GM19468 (cell line): Measurements from ENCODE around the gene KPNA1.

Source experiments
- ATAC-seq: cut with Tn5 transposase; IDR thresholded peaks from one replicate; pipeline ENCODE4 v1.9.1; 2021; ENCODE audit warnings: mild to moderate bottlenecking, moderate library complexity, moderate number of reproducible peaks; ENCODE audit not compliant: unreplicated experiment; ENCODE audit errors: extremely low read depth

The KPNA1 gene

DNA sequence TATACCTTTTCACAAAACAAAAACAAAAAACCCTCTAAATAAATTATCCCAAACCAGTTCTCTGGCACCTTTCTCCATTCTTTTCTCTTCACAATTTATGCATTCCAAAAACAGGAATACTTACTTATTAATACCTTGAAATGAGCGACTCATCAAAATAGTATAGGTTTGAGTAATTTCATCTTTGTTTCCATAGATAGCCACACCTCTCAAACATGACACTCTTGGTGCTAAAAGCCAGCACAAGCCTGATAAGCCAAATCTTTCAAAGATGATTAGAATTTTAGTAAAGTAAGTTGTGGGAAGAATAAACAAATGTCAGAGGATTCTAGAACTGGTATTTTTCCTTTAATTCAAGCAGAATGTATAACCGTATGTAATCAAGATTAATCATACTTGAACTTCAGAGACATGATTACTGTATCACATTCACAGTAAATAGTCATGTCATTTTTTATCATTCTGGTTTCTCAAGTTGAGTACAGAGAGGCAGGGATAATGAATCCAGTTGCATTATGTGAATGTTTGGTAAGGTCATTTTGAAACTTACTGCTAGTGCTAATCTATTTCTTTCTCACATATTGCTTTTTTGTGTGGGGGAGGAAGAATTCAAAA is 86.8 kb downstream of the KPNA1 start:
- ATAC-seq = no peak

DNA sequence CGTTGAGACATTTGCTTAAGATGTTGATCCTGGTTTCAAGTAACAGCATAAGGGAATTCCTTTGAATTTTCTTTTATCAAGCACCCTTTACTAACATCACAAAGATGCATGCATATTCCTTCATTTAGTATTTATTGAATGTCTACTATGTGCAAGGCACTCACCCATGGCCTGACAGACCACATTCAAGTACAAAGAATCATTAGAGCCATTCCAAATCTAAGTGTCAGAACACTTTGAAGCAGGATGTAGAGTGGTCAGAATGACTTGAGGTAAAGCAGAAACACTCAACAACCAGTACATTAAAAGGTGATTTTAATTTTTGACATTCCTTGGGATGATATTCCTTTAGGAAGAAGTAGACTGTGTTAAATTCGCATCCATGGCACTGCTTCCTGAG is 92.9 kb downstream of the KPNA1 start:
- ATAC-seq = no peak

DNA sequence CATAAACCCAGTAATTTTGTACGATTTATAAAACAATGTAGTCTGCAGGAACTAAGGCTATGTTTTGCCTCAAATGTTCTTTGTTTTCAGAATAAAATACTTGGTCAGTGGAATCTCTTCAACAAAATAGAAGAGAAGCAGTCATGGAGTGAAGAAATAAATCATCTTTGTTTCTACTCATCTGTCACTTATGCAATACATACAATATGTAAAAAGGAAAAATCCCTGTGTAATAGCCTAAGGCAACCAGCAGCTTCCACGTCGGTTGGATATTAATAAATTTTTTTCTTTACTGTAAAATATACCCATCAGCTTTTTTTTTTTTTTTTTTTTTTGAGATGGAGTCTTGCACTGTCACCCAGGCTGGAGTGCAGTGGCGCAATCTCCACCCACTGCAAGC is 93.6 kb downstream of the KPNA1 start:
- no peak for ATAC-seq

DNA sequence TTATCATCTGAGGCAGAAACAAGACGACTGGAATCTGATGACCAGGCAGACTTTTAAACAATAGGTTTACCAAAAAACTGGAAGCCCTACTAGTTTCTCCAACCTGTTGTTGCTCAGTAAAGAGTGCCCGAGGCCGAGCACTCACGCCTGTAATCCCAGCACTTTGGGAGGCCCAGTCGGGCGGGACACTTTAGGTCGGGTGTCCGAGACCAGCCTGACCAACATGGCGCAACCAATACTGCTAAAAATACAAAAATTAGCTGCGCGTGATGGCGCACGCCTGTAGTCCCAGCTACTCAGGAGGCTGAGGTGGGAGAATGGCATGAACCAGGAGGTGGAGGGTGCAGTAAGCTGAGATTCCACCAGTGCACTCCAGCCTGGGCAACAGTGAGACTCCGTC is 97.8 kb downstream of the KPNA1 start:
- no peak for ATAC-seq

DNA sequence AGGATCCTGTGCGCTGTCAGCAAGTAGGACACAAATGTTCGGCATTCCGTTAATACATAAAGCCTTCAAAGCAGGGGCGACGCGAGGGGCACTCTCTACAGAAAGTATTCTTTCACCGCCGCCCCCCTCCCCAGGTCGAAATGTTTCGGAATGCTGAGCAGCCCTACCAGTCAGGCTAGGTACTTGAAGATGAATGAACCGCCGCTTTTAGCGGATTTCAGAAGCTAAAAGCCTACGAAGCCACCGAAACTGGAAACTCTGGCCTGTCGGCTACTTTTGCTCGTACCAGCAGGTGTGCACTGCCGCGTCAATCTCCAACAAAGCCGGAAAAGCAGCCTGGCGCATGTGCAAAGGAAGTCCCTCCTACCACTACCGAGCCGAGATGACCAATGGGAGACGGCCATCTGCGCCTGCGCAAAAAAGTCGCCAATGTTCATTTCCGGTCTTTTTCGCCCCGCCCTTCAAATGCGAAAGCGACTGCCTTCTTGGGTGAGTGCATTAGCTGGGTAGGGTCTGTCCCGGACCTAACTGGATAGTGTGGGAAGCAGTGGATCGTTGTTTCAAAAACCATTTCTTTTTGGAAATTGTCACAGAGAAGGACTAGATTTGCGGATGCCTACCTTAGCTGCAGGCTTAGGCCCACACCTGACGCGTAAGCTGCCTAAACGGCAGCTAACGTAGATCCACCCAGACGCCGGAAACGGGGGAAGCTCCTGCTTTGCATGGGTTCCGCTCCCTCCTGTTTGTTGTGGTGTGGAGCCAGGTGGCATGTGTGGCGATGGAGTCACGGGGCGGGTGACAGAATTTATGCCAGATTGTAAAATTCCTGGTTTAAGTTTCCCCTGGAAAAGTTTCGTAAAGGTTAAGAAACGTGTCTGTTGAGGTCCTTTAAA is 98.7 kb downstream of the KPNA1 start, which contains the start of gene WDR5B:
Gene WDR5B, minus strand, starts transcription at position 301 of the 893 bp plus-strand sequence. CDS start 534 bp downstream, outside the sequence.
- peak; percentile 62 for ATAC-seq

DNA sequence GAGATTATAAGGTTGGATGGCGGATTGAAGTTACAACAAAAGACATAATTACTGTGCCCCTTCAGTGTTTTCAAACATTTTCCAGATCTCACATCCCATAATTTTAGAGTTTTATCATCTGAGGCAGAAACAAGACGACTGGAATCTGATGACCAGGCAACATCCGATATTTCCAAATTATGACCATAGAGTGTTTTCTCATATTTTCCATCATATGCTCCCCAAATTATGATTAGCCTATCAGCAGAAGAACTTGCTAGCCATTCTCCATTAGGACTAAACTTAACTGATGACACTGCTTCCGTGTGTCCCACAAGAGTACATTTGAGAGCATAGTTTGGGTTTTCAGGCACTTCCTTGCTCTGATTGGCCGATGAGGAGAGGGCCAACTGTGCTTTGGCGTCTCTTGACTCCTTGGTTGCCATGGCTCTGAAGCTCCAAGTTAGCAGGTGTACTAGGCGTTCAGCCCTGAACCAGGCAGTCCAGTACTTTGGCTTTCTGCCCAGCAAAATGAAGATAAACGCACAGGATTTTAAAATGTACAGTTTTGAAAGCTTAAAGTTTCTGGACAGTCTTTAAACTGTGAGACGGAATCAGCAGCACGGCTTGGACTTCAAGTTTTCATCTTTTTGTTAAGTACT is 99.5 kb downstream of the KPNA1 start:
- ATAC-seq = peak; percentile 37

DNA sequence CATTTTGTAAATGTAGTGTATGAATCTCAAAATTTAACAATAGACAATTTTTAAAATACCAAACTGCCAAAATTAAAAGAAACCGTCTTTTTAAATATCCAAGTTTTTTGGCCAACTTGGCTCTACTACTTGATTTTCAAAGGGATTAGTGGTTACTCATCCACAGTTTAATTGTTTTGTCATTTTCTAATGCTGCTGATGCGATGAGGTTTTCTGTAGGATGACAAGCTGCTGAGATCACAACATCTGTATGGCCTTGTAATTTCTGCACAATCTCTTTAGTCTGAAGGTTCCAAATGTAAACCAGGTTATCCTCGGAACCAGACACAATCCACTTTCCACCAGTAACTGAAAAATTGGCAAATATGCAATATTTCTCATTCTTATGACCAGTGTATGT is 100.3 kb downstream of the KPNA1 start:
- no peak for ATAC-seq

DNA sequence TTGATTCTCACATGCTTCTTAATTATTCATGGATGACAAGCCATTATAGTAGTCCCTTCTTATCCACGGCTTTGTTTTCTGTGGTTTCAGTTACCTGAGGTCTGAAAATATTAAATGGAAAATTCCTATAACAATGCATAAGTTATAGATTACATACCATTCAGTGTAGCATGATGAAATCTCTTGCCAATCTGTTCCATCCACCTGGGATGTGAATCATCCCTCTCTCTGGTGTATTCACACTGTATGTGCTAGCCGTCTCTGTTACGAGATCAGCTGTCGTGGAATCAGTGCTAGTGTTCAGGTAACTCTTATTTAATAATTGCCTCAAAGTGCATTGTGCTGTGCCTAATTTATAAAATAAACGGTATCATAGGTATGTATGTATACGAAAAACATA is 104.1 kb downstream of the KPNA1 start:
- no peak for ATAC-seq

DNA sequence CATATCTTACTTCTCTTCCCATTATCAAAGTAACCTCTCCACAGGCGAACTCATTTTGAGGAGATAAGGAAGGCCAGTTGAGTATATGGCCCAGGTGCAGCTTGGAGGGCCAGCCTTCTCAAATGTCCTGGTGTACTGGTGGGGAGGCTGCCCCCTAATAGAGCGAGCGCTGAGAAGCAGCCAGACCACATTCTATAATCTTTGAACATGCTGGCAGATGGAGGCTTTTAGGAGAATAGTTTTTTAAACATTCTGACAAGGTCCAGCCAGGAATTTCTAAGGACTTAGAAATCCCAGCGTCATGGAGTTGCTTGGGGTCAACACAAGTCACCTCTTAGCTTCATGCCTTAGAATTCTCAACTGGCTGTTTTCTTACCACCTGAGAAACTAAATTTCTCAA is 104.6 kb downstream of the KPNA1 start:
- ATAC-seq = no peak

DNA sequence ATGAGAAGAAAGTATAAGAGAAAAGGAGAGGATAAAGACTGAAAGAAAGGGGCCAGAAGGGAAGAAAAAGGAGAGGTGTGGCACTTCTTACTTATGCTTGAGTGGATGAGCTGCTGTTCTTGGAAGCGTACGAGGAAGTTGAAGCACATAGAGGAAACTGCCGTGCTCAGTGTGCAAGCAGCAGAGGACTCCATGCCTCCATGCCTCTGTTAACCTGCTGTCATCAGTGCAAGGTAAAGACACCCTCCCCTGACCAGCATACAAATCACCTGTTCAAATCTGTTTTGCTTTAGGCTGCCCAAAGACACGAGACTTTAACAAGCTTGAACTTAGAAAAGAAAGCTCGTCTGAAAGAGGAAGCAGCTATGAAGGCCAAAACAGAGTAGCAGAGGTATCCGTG is 105.3 kb downstream of the KPNA1 start:
- no peak for ATAC-seq

DNA sequence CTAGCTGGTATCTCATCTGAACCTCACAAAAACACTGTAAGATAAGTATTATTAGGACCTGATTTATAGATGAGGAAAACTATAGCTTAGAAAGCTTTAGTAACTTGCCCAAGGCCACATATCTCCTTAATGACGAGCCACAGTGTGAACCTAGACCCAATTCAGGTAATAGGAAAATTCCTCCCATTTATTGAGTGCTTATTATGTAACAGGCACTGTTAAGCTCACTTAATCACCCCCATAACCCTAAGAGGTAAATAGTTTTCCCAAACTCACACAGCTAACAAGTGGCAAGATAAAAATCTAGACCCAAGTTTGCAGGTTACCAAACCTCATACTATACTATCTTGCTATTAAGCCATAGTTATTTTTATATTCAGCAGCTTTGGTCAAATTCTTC is 106.8 kb downstream of the KPNA1 start:
- ATAC-seq = no peak

DNA sequence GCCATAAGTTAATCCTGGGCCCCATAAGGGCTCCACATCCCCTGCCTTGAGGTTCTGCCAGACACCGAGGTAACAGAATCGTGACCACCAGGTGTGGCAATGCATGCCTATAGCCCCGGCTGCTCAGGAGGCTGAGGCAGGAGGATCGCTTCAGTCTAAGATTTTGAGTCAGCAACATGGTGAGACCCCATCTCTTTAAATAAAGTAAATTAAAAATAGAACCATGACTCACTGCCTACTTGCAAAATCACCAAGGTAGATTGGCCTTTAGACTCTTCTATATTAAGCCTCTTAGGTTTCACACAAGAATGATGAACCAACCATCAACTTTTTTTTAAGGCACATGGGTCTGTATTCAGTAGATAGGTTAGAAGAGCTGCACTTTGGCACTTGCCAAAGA is 108.5 kb downstream of the KPNA1 start:
- no peak for ATAC-seq

DNA sequence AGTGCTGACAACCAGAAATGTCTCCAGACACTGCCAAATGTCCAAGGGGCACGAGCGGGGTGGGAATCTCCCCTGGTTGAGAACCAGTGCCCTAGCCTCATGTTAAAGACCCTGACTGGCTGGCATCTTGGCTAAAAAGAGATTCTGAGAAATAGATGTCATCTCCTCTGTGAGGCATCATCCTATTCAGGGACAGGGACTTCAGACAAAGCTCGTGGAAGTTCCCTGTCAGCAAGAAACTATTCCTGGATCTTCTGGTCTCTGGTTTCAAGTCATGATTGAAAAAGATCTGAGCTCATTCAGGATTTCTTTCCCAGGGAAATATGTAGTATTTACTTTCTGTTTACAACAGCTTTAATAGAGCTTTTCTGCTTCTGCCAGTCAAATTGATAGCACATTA is 109.7 kb downstream of the KPNA1 start:
- ATAC-seq = no peak

DNA sequence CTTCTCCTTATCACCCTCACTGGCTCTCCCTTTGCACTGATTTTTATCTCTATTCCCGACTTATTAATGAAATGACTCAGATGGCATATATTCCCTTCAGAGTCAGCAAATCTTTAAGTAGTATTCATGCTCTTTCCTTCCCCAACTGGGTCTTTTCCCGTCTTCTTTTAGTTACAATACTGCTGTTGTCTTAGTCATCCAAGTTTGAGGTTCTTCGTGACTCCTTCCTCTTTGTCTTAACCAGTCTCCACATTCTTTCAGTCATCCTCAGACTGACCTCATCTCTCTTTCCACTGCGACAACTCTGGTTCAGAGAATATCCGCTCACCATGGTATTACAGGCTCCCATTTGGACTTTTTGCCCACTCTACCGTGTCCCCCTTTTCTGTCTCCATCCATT is 111.2 kb downstream of the KPNA1 start:
- no peak for ATAC-seq

DNA sequence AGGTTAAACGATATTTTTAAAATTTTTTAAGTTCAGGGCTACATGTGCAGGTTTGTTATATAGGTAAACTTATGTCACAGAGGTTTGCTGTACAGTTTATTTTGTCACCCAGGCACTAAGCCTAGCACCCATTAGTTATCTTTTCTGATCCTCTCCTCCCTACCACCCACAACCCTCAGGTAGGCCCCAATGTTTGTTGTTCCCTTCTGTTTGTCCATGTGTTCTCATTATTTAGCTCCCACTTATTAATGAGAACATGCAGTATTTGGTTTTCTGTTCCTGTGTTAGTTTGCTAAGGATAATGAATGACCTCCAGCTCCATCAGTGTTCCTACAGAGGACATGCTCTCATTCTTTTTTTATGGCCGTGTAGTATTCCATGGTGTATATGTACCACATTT is 115.8 kb downstream of the KPNA1 start:
- ATAC-seq = no peak

DNA sequence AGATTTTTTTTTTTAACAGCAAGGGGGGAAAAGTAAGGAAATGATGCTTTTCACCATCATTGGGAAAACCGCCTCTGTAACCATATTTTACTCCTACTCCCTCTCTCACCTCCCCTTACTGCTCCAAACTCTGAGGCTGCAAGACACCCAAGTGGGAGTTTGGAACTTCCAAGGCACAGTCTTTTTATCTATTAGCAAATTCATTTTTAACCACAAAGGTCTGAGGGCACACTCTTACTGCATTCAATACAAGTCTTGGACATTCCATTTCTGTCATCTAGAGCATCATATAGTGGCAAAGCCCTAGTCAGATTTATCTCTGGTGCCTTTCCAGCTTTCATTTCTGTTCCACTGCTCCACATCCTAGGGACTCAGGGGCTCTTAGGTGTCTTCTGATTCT is 117.5 kb downstream of the KPNA1 start:
- no peak for ATAC-seq

DNA sequence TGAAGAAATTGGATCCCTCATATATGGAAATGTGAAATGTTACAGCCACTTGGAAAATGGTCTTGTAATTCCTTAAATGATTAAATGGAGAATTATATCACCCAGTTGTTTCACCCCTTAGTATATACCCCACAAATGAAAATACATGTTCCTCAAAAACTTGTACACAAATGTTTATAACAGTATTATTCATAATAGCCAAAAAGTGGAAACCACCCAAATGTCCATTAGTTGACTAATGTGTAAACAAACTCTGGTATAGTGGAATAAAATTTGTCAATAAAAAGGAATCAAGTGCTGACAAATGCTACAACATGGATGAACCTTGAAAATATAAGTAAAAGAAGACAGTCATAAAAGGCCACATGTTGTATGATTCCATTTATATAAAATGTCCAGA is 118.2 kb downstream of the KPNA1 start:
- no peak for ATAC-seq

DNA sequence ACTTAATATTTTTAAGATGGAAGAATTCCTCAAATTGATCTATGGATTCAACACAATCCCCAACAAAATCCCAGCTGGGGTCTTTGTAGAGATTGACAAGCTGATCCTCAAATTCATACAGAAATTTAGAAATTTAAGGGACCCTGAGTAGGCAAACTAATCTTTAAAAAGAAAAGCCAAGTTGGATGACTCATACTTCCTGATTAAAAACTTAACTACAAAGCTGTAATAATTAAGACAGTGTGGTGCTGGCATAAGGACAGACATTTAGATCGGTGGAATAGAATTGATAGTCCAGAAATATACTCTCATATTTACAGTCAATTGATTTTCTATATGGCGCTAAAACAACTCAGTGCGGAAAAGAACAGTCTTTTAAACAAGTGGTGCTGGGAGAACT is 119.2 kb downstream of the KPNA1 start:
- no peak for ATAC-seq

DNA sequence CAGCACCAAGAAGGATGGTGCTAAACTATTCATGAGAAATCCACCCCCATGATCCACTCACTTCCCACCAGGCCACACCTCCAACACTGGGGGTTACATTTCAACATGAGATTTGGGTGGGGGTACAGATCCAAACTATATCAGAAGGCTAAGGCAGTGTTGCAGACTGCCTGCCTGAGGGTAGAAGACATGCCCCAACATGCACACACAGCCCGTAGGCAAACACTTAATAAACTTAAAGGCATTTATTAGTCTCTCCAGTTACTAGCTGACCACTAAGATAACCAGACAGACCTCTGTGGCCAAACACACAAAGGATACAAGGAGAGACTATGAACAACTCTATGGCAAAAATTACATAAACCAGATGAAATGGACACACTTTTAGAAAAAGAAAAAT is 120.6 kb downstream of the KPNA1 start:
- ATAC-seq = no peak

DNA sequence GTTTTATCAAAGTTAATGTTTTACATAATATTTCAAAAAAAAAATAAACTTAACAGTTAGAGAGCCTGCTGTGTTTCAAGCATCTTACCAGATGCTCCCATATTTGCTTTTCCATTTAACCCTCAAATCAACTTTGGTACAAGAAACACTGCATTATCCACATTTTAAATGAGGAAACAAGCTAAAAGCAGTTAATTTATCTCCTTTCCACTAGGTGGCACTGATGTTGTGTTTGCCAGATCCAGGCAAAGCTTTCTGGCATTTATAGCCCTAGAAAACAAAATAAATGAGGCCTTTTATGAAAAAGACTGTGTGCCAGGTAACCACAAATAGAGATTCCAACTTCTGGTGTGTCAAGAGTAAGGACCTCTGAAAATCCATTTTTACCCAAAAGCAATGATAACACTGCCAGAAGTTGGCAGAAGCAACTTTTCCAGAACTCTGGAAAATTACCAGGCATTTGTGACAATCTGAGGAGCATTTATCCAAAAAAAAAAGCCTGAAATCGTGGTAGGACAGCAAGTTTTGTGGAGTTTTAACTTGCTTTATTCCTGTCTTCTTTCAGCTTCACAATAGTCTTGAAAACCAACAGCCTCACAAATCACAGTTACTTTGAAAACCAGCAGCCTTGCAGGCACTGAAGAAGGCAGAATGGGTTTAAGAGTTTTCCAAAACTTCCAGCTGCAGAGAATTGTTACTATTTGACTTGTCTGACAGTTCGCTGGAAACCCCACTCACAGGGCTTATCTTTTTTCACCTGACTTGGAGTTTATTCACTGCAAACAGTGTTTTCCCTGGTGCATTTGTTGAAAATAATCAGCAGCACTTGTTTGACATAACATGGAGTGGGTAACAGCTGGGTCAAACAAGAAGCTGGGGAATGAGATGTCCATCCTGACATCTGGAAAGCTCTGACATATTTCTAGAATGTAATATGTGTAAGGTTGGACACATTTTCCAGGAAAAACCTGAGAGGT is 121.6 kb downstream of the KPNA1 start:
- ATAC-seq = no peak
